HCT116 (cell line): Measurements from ENCODE around the gene HAND1. TPM values are rescaled to one million over a fixed set of nuclear protein-coding genes. Genes with fewer than 3 reads are reported as not detected.

Experiments
- ATAC-seq: fragments of 200-7000 bp; cut with Tn5 transposase; 2 replicates; pipeline ENCODE4 v1.9.1; 2020; ENCODE audit warnings: mild to moderate bottlenecking, moderate library complexity
- BruUV-seq: library from RNA; stranded (reverse); fragments of 400-500 nt; replicated peaks from 2 replicates; lab custom pipeline; 2021; lab: Mats Ljungman, UMichigan
- CTCF ChIA-PET: fragments of 300-600 bp; sonication (Branson Sonifier 250); formaldehyde crosslinking; loops from one replicate; lab custom pipeline; 2021; ENCODE audit warnings: antibody characterized with exemption; lab: Charles Lee
- POLR2A ChIA-PET: fragments of 300-600, 350-600 bp; sonication (Branson Sonifier 250); formaldehyde crosslinking; loops from one replicate; lab custom pipeline; 2021; ENCODE audit warnings: antibody characterized with exemption; lab: Charles Lee
- RAD21 ChIA-PET, 2 experiments: fragments of 300-600 bp; sonication (Branson Sonifier 250); formaldehyde crosslinking; loops; one replicate each; lab custom pipeline; 2023; ENCODE audit warnings: low total read pairs in 2 of 2; ENCODE audit not compliant: uncharacterized antibody in 2 of 2, unreplicated experiment in 2 of 2, low non-redundant PET in 1 of 2; lab: Charles Lee
- DNase-seq: peaks from one replicate; pipeline ENCODE4 v3.0.0-alpha.2; 2010; ENCODE audit warnings: low read depth, low spot score
- H2AFZ ChIP-seq: fragments of 200-600 bp; shearing (Covaris generic), sonication (generic); 2 replicates; pipeline ENCODE4 v1.6.1; 2017; ENCODE audit warnings: low read depth, mixed run types, mixed read lengths, antibody characterized with exemption, low read length; ENCODE audit not compliant: poor library complexity, severe bottlenecking
- H3K27ac ChIP-seq: 2 replicates; pipeline ENCODE4 v1.5.1; 2012; ENCODE audit warnings: low read depth, low read length
- H3K27me3 ChIP-seq: fragments of 200-600 bp; sonication (generic); 2 replicates; pipeline ENCODE4 v1.6.1; 2016; ENCODE audit warnings: mixed run types, low read length, mixed read lengths; ENCODE audit not compliant: insufficient read depth
- H3K36me3 ChIP-seq, 2 experiments: fragments of 200-500 bp in 1 of 2; fragments of 200-600 bp in 1 of 2; sonication (Bioruptor generic) in 1 of 2; sonication (generic) in 1 of 2; 2 replicates each; pipeline versions ENCODE4 v1.5.1 to v1.6.1; 2014 to 2016; ENCODE audit warnings: low read length in 2 of 2, inconsistent platforms in 1 of 2, mixed read lengths in 1 of 2, mixed run types in 1 of 2; ENCODE audit not compliant: insufficient read depth in 2 of 2, control insufficient read depth in 1 of 2
- H3K4me1 ChIP-seq, 2 experiments: fragments of 200-600 bp in 1 of 2; sonication (generic) in 1 of 2; 2 replicates each; pipeline versions ENCODE4 v1.5.1 to v1.6.1; 2012 to 2017; ENCODE audit warnings: low read length in 2 of 2, inconsistent platforms in 1 of 2, mild to moderate bottlenecking in 1 of 2, mixed read lengths in 1 of 2, mixed run types in 1 of 2, moderate library complexity in 1 of 2; ENCODE audit not compliant: insufficient read depth in 2 of 2, control insufficient read depth in 1 of 2
- H3K4me2 ChIP-seq: fragments of 200-600 bp; sonication (generic); 2 replicates; pipeline ENCODE4 v1.6.1; 2017; ENCODE audit warnings: mixed run types, low read length, mixed read lengths
- H3K4me3 ChIP-seq, 2 experiments: fragments of 200-600 bp in 1 of 2; sonication (generic) in 1 of 2; replicated peaks in 1 of 2; 2 replicates each; pipeline ENCODE4 v1.5.1; 2011 to 2016; ENCODE audit warnings: low read length in 2 of 2, control low read depth in 1 of 2, low read depth in 1 of 2, mild to moderate bottlenecking in 1 of 2, mixed read lengths in 1 of 2, mixed run types in 1 of 2
- H3K79me2 ChIP-seq: fragments of 200-600 bp; sonication (generic); 2 replicates; pipeline ENCODE4 v1.6.1; 2017; ENCODE audit warnings: mild to moderate bottlenecking, mixed run types, low read length, moderate library complexity, mixed read lengths; ENCODE audit not compliant: insufficient read depth
- H3K9ac ChIP-seq: fragments of 200-600 bp; sonication (generic); 2 replicates; pipeline ENCODE4 v1.6.1; 2016; ENCODE audit warnings: low read length, mixed read lengths
- H3K9me2 ChIP-seq: fragments of 200-600 bp; sonication (generic), shearing (Covaris generic); 2 replicates; pipeline ENCODE4 v1.6.1; 2017; ENCODE audit warnings: mixed run types, mild to moderate bottlenecking, moderate library complexity; ENCODE audit not compliant: insufficient read depth
- H3K9me3 ChIP-seq, 2 experiments: fragments of 200-500 bp in 1 of 2; fragments of 200-600 bp in 1 of 2; sonication (Bioruptor generic) in 1 of 2; sonication (generic) in 1 of 2; 2 replicates each; pipeline ENCODE4 v1.6.1; 2014 to 2017; ENCODE audit warnings: low read length in 2 of 2, mixed read lengths in 2 of 2, inconsistent platforms in 1 of 2, low read depth in 1 of 2, mild to moderate bottlenecking in 1 of 2, mixed run types in 1 of 2, moderate library complexity in 1 of 2; ENCODE audit not compliant: control insufficient read depth in 1 of 2, insufficient read depth in 1 of 2
- H4K20me1 ChIP-seq: fragments of 200-600 bp; sonication (generic), shearing (Covaris generic); 2 replicates; pipeline ENCODE4 v1.6.1; 2017; ENCODE audit warnings: mixed run types, mild to moderate bottlenecking, moderate library complexity; ENCODE audit not compliant: insufficient read depth
- CBX3 ChIP-seq: IDR thresholded peaks from 2 replicates; pipeline ENCODE4 v1.6.1; 2012; ENCODE audit warnings: low read depth
- CEBPB ChIP-seq: IDR thresholded peaks from 2 replicates; pipeline ENCODE4 v1.6.1; 2012; ENCODE audit warnings: low read depth
- JUND ChIP-seq: IDR thresholded peaks from 2 replicates; pipeline ENCODE4 v1.6.1; 2012
- POLR2A ChIP-seq: IDR thresholded peaks from 2 replicates; pipeline ENCODE4 v1.7.0; 2011; ENCODE audit warnings: borderline replicate concordance; ENCODE audit not compliant: insufficient read depth, insufficient read length; ENCODE audit errors: extremely low read depth
- SIN3A ChIP-seq: IDR thresholded peaks from 2 replicates; pipeline ENCODE4 v1.6.1; 2012; ENCODE audit warnings: low read depth
- TCF7L2 ChIP-seq: IDR thresholded peaks from 2 replicates; pipeline ENCODE4 v1.7.0; 2011; ENCODE audit warnings: borderline replicate concordance, inconsistent platforms; ENCODE audit not compliant: insufficient read depth, insufficient read length; ENCODE audit errors: extremely low read depth
- intact Hi-C: fragments of 100-400 bp; cut with micrococcal nuclease; formaldehyde crosslinking; loops from 2 replicates; pipeline ENCODE4 v1.10.0; 2022
- total RNA-seq: library from RNA; stranded (reverse); gene quantifications from one replicate; pipeline ENCODE4 v1.2.1, GENCODE V29; 2021; ENCODE audit not compliant: unreplicated experiment
- TF ChIP-seq, protein P1 (sequence below), 3 experiments: fragments of 200-600 bp in 1 of 3; sonication (generic) in 1 of 3; IDR thresholded peaks in 2 of 3; conservative IDR thresholded peaks in 1 of 3; 2 replicates each; pipeline ENCODE4 v1.5.1; 2012 to 2017; ENCODE audit warnings: low read depth in 2 of 3, low read length in 2 of 3, antibody characterized with exemption in 1 of 3, borderline replicate concordance in 1 of 3, control low read depth in 1 of 3, mild to moderate bottlenecking in 1 of 3, mixed read lengths in 1 of 3, mixed run types in 1 of 3, moderate library complexity in 1 of 3; ENCODE audit not compliant: insufficient read depth in 1 of 3
- TF ChIP-seq, protein P2 (sequence below): IDR thresholded peaks from 2 replicates; pipeline ENCODE4 v1.6.1; 2012; ENCODE audit warnings: low read depth

The HAND1 gene
- total RNA-seq, 1 experiment from 2014 or later, result not detected

DNA sequence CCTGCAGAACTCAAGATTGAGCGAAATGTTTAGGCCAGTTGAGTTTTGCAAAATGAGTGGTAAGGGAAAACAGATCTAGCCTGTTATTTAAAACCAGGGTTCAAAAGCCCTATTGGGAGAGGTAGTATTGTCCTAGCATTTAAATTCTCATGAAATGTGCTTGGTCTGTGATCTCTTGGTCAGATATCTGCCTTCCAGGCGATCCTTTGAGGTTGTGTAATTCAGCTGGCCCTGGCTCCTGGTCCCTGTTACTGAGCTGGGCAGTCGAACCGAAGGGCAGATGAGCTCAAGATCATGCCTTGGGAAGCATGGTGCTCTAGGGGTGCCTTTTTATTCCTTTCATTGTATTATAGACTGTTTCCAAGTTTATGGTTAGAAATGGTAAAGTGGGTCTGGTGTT is 17.9 kb downstream of the HAND1 start:
- intact Hi-C loops, result loop anchor here (5.0 kb wide), 1 partner anchor 488 kb away; no protein-coding TSS in a partner anchor
- ChIA-PET CTCF (interaction anchor here (2.6 kb wide), 1 partner anchor 388 kb away, joined by 9 read pairs; no protein-coding TSS in a partner anchor), RAD21 (no interaction called here), POLR2A (no interaction called here)
- no peaks in the 10 kb centered on the region for H3K27me3 ChIP-seq
- no peak overlapping the region for H3K4me2 ChIP-seq
- no peak overlapping the region for H2AFZ ChIP-seq
- H3K79me2 ChIP-seq, result no peaks in the 10 kb centered on the region
- H3K27ac ChIP-seq, result no peak overlapping the region
- DNase-seq (no peak), ATAC-seq (no peak)
- H3K4me3 ChIP-seq, result no peak overlapping the region
- no peaks in the 10 kb centered on the region for H3K9me2 ChIP-seq
- no TSS peak for BruUV-seq
- H3K9me3 ChIP-seq, result no peaks in the 10 kb centered on the region
- no peak overlapping the region for H3K9ac ChIP-seq
- 0 out of 4 replicates have a peak, but pooled peaks cover 2 to 3% of the 10 kb centered on the region in 2 experiments for H3K36me3 ChIP-seq
- H3K4me1 ChIP-seq, result peaks cover 1 to 3% of the 10 kb centered on the region in 2 experiments; a peak in 3 of 4 replicates
- H4K20me1 ChIP-seq, result no peaks in the 10 kb centered on the region
- TF ChIP-seq, protein P1, sequence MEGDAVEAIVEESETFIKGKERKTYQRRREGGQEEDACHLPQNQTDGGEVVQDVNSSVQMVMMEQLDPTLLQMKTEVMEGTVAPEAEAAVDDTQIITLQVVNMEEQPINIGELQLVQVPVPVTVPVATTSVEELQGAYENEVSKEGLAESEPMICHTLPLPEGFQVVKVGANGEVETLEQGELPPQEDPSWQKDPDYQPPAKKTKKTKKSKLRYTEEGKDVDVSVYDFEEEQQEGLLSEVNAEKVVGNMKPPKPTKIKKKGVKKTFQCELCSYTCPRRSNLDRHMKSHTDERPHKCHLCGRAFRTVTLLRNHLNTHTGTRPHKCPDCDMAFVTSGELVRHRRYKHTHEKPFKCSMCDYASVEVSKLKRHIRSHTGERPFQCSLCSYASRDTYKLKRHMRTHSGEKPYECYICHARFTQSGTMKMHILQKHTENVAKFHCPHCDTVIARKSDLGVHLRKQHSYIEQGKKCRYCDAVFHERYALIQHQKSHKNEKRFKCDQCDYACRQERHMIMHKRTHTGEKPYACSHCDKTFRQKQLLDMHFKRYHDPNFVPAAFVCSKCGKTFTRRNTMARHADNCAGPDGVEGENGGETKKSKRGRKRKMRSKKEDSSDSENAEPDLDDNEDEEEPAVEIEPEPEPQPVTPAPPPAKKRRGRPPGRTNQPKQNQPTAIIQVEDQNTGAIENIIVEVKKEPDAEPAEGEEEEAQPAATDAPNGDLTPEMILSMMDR (IDR thresholded peaks at IDR 0.05 in 2 of 3, conservative IDR thresholded peaks at IDR 0.05 in 1 of 3; ENCODE audit: borderline replicate concordance in 1 of 3, insufficient read depth in 1 of 3, low read depth in 2 of 3, low read length in 2 of 3), result no peak
- no peak for TF ChIP-seq CBX3
- TF ChIP-seq, protein P2, sequence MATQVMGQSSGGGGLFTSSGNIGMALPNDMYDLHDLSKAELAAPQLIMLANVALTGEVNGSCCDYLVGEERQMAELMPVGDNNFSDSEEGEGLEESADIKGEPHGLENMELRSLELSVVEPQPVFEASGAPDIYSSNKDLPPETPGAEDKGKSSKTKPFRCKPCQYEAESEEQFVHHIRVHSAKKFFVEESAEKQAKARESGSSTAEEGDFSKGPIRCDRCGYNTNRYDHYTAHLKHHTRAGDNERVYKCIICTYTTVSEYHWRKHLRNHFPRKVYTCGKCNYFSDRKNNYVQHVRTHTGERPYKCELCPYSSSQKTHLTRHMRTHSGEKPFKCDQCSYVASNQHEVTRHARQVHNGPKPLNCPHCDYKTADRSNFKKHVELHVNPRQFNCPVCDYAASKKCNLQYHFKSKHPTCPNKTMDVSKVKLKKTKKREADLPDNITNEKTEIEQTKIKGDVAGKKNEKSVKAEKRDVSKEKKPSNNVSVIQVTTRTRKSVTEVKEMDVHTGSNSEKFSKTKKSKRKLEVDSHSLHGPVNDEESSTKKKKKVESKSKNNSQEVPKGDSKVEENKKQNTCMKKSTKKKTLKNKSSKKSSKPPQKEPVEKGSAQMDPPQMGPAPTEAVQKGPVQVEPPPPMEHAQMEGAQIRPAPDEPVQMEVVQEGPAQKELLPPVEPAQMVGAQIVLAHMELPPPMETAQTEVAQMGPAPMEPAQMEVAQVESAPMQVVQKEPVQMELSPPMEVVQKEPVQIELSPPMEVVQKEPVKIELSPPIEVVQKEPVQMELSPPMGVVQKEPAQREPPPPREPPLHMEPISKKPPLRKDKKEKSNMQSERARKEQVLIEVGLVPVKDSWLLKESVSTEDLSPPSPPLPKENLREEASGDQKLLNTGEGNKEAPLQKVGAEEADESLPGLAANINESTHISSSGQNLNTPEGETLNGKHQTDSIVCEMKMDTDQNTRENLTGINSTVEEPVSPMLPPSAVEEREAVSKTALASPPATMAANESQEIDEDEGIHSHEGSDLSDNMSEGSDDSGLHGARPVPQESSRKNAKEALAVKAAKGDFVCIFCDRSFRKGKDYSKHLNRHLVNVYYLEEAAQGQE, result no peak
- no peak for TF ChIP-seq SIN3A
- TF ChIP-seq JUND, result no peak
- TF ChIP-seq CEBPB, result no peak
- no peak for TF ChIP-seq POLR2A
- no peak for TF ChIP-seq TCF7L2
